ENCODE measurements around the gene GPR12.

Gene GPR12

GRCh38 chr13:26722321-26722720 is 38.3 kb downstream of the GPR12 start:
- DNase-seq, result no peak
- Histone ChIP-seq H3K27me3 (ENCODE audit: insufficient read depth, low read length, poor library complexity) (no peaks in the 10 kb centered on the region), H2BK5ac (ENCODE audit: low read length) (no peak overlapping the region), H3K23ac (ENCODE audit: low read length) (no peak overlapping the region), H3K36me3 (ENCODE audit: control insufficient read depth, insufficient read depth, low read length) (no peaks in the 10 kb centered on the region), H3K56ac (ENCODE audit: low read length) (no peak overlapping the region), H3K9ac (ENCODE audit: low read length) (no peak overlapping the region), H2AK5ac (ENCODE audit: low read length) (no peak overlapping the region), H3K4me1 (ENCODE audit: control insufficient read depth, low read depth, low read length) (no peaks in the 10 kb centered on the region), H3K79me2 (ENCODE audit: control insufficient read depth, insufficient read depth, low read length) (no peaks in the 10 kb centered on the region), H4K8ac (ENCODE audit: low read depth, low read length) (no peak overlapping the region), H4K5ac (ENCODE audit: low read length) (no peak overlapping the region), H2BK120ac (ENCODE audit: low read depth, low read length) (no peak overlapping the region), H3K4ac (ENCODE audit: low read depth, low read length) (no peak overlapping the region), H3K4me2 (ENCODE audit: low read length) (no peak overlapping the region), H3K79me1 (ENCODE audit: low read length) (no peaks in the 10 kb centered on the region), H3K18ac (ENCODE audit: low read length) (no peak overlapping the region), H3K27ac (ENCODE audit: low read depth, low read length) (no peak overlapping the region), H3K4me3 (ENCODE audit: low read length) (no peak overlapping the region), H2BK15ac (replicated peaks; ENCODE audit: low read depth) (no peak overlapping the region)
- no CpG with 5 or more reads among the region's 5 CpGs for WGBS (ENCODE audit: extremely low coverage, insufficient coverage, low lambda C conversion rate)

- H3K79me1 ChIP-seq (ENCODE audit: low read length), result no peaks in the 10 kb centered on the region
- H3K27ac ChIP-seq (ENCODE audit: low read depth, low read length), result no peak overlapping the region
- no peak overlapping the region for H4K8ac ChIP-seq (ENCODE audit: low read depth, low read length)
- no peaks in the 10 kb centered on the region for H3K36me3 ChIP-seq (ENCODE audit: control insufficient read depth, insufficient read depth, low read length)
- no peak overlapping the region for H3K4me2 ChIP-seq (ENCODE audit: low read length)
- H3K18ac ChIP-seq (ENCODE audit: low read length), result no peak overlapping the region
- no peak overlapping the region for H3K56ac ChIP-seq (ENCODE audit: low read length)
- no peak overlapping the region for H4K5ac ChIP-seq (ENCODE audit: low read length)
- no peak overlapping the region for H3K4me3 ChIP-seq (ENCODE audit: low read length)
- no peak overlapping the region for H3K4ac ChIP-seq (ENCODE audit: low read depth, low read length)
- H3K9ac ChIP-seq (ENCODE audit: low read length), result no peak overlapping the region
- H2BK120ac ChIP-seq (ENCODE audit: low read depth, low read length), result no peak overlapping the region
- no peak for DNase-seq
- H2AK5ac ChIP-seq (ENCODE audit: low read length), result no peak overlapping the region
- H3K4me1 ChIP-seq (ENCODE audit: control insufficient read depth, low read depth, low read length), result no peaks in the 10 kb centered on the region
- no CpG with 5 or more reads among the region's 26 CpGs for WGBS (ENCODE audit: extremely low coverage, insufficient coverage, low lambda C conversion rate)
- no peaks in the 10 kb centered on the region for H3K79me2 ChIP-seq (ENCODE audit: control insufficient read depth, insufficient read depth, low read length)
- no peaks in the 10 kb centered on the region for H3K27me3 ChIP-seq (ENCODE audit: insufficient read depth, low read length, poor library complexity)
- no peak overlapping the region for H2BK15ac ChIP-seq (replicated peaks; ENCODE audit: low read depth)
- no peak overlapping the region for H3K23ac ChIP-seq (ENCODE audit: low read length)
- H2BK5ac ChIP-seq (ENCODE audit: low read length), result no peak overlapping the region
These were observed 39.1 kb downstream of the GPR12 start for GRCh38 chr13:26721251-26722121.

GRCh38 chr13:26719356-26719945 is 41.1 kb downstream of the GPR12 start:
- Histone ChIP-seq H3K36me3 (ENCODE audit: control insufficient read depth, insufficient read depth, low read length) (no peaks in the 10 kb centered on the region), H3K79me1 (ENCODE audit: low read length) (no peaks in the 10 kb centered on the region), H4K8ac (ENCODE audit: low read depth, low read length) (no peak overlapping the region), H3K4me1 (ENCODE audit: control insufficient read depth, low read depth, low read length) (no peaks in the 10 kb centered on the region), H3K27ac (ENCODE audit: low read depth, low read length) (no peak overlapping the region), H2BK15ac (replicated peaks; ENCODE audit: low read depth) (no peak overlapping the region), H3K9ac (ENCODE audit: low read length) (no peak overlapping the region), H3K4ac (ENCODE audit: low read depth, low read length) (no peak overlapping the region), H2BK120ac (ENCODE audit: low read depth, low read length) (no peak overlapping the region), H2AK5ac (ENCODE audit: low read length) (no peak overlapping the region), H3K4me2 (ENCODE audit: low read length) (no peak overlapping the region), H2BK5ac (ENCODE audit: low read length) (no peak overlapping the region), H3K27me3 (ENCODE audit: insufficient read depth, low read length, poor library complexity) (no peaks in the 10 kb centered on the region), H3K18ac (ENCODE audit: low read length) (no peak overlapping the region), H3K4me3 (ENCODE audit: low read length) (no peak overlapping the region), H3K56ac (ENCODE audit: low read length) (no peak overlapping the region), H3K23ac (ENCODE audit: low read length) (no peak overlapping the region), H4K5ac (ENCODE audit: low read length) (no peak overlapping the region), H3K79me2 (ENCODE audit: control insufficient read depth, insufficient read depth, low read length) (no peaks in the 10 kb centered on the region)
- WGBS (ENCODE audit: extremely low coverage, insufficient coverage, low lambda C conversion rate), result no CpG with 5 or more reads among the region's 5 CpGs
- peak; percentile 46 for DNase-seq

- H2AK5ac ChIP-seq (ENCODE audit: low read length), result no peak overlapping the region
- no peak overlapping the region for H4K8ac ChIP-seq (ENCODE audit: low read depth, low read length)
- no peak overlapping the region for H2BK120ac ChIP-seq (ENCODE audit: low read depth, low read length)
- no peaks in the 10 kb centered on the region for H3K79me2 ChIP-seq (ENCODE audit: control insufficient read depth, insufficient read depth, low read length)
- H3K4me3 ChIP-seq (ENCODE audit: low read length), result no peak overlapping the region
- no peak overlapping the region for H3K9ac ChIP-seq (ENCODE audit: low read length)
- no peak overlapping the region for H3K18ac ChIP-seq (ENCODE audit: low read length)
- no peaks in the 10 kb centered on the region for H3K4me1 ChIP-seq (ENCODE audit: control insufficient read depth, low read depth, low read length)
- H3K4me2 ChIP-seq (ENCODE audit: low read length), result no peak overlapping the region
- WGBS (ENCODE audit: extremely low coverage, insufficient coverage, low lambda C conversion rate), result no CpG with 5 or more reads among the region's 5 CpGs
- no peak overlapping the region for H3K56ac ChIP-seq (ENCODE audit: low read length)
- DNase-seq, result no peak
- H3K36me3 ChIP-seq (ENCODE audit: control insufficient read depth, insufficient read depth, low read length), result no peaks in the 10 kb centered on the region
- H2BK5ac ChIP-seq (ENCODE audit: low read length), result no peak overlapping the region
- H3K27ac ChIP-seq (ENCODE audit: low read depth, low read length), result no peak overlapping the region
- H2BK15ac ChIP-seq (replicated peaks; ENCODE audit: low read depth), result no peak overlapping the region
- H3K23ac ChIP-seq (ENCODE audit: low read length), result no peak overlapping the region
- H3K4ac ChIP-seq (ENCODE audit: low read depth, low read length), result no peak overlapping the region
- no peak overlapping the region for H4K5ac ChIP-seq (ENCODE audit: low read length)
- no peaks in the 10 kb centered on the region for H3K79me1 ChIP-seq (ENCODE audit: low read length)
- H3K27me3 ChIP-seq (ENCODE audit: insufficient read depth, low read length, poor library complexity), result no peaks in the 10 kb centered on the region
These were observed 41.7 kb downstream of the GPR12 start for GRCh38 chr13:26718872-26719271.

GRCh38 chr13:26718146-26718545 is 42.4 kb downstream of the GPR12 start:
- no peak overlapping the region for H2BK5ac ChIP-seq (ENCODE audit: low read length)
- no peak overlapping the region for H3K4me3 ChIP-seq (ENCODE audit: low read length)
- no peak overlapping the region for H2AK5ac ChIP-seq (ENCODE audit: low read length)
- H4K5ac ChIP-seq (ENCODE audit: low read length), result no peak overlapping the region
- no peaks in the 10 kb centered on the region for H3K27me3 ChIP-seq (ENCODE audit: insufficient read depth, low read length, poor library complexity)
- no peak overlapping the region for H4K8ac ChIP-seq (ENCODE audit: low read depth, low read length)
- H3K23ac ChIP-seq (ENCODE audit: low read length), result no peak overlapping the region
- no peak overlapping the region for H3K56ac ChIP-seq (ENCODE audit: low read length)
- no peak overlapping the region for H3K4ac ChIP-seq (ENCODE audit: low read depth, low read length)
- no peak overlapping the region for H3K9ac ChIP-seq (ENCODE audit: low read length)
- no peak overlapping the region for H3K27ac ChIP-seq (ENCODE audit: low read depth, low read length)
- no peak overlapping the region for H3K18ac ChIP-seq (ENCODE audit: low read length)
- no peak overlapping the region for H2BK15ac ChIP-seq (replicated peaks; ENCODE audit: low read depth)
- no CpG with 5 or more reads among the region's 8 CpGs for WGBS (ENCODE audit: extremely low coverage, insufficient coverage, low lambda C conversion rate)
- no peak overlapping the region for H2BK120ac ChIP-seq (ENCODE audit: low read depth, low read length)
- DNase-seq, result no peak
- H3K4me1 ChIP-seq (ENCODE audit: control insufficient read depth, low read depth, low read length), result no peaks in the 10 kb centered on the region
- H3K79me2 ChIP-seq (ENCODE audit: control insufficient read depth, insufficient read depth, low read length), result no peaks in the 10 kb centered on the region
- no peaks in the 10 kb centered on the region for H3K36me3 ChIP-seq (ENCODE audit: control insufficient read depth, insufficient read depth, low read length)
- H3K79me1 ChIP-seq (ENCODE audit: low read length), result no peaks in the 10 kb centered on the region
- H3K4me2 ChIP-seq (ENCODE audit: low read length), result no peak overlapping the region

Measured in mesendoderm (in vitro differentiated cells).